Hypothalamus (tissue), 51 donors: Measurements from ENCODE around the gene MED26.
A peak's percentile ranks its signal among the peaks of the same experiment; 100 is the strongest.
"Not testable (repeated sequence)": the region's sequence is repeated elsewhere in the genome, so short reads cannot be mapped to it uniquely, and the experiment has no call there.

ENCODE experiments used
- DNase-seq, 51 donors: peaks; one replicate each; lab custom pipeline; 2025; lab: John Stamatoyannopoulos, UW

MED26 gene

DNA sequence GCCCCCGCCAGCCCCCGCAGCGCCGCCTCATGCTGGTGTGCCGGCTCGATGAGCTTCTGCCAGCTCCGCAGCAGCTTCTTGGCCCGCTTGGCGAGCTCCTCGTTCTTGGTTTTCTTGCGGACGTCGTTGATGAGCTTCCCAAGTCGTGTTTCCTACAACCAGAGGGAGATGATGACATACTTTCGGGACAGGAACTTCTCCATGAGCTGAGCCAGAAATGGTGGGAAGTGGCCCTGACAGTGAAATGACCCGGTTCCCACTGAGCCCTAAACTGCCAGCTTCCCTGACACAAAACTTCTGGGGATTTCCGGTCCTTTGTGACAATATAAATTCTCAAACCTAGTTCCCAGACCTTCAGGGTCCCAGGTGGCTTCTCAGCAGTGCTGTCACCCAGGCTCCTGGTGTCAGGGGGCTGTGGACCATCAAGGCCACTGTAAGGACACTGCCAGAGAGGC is 50.4 kb downstream of the MED26 start:
- DNase-seq = no peak

DNA sequence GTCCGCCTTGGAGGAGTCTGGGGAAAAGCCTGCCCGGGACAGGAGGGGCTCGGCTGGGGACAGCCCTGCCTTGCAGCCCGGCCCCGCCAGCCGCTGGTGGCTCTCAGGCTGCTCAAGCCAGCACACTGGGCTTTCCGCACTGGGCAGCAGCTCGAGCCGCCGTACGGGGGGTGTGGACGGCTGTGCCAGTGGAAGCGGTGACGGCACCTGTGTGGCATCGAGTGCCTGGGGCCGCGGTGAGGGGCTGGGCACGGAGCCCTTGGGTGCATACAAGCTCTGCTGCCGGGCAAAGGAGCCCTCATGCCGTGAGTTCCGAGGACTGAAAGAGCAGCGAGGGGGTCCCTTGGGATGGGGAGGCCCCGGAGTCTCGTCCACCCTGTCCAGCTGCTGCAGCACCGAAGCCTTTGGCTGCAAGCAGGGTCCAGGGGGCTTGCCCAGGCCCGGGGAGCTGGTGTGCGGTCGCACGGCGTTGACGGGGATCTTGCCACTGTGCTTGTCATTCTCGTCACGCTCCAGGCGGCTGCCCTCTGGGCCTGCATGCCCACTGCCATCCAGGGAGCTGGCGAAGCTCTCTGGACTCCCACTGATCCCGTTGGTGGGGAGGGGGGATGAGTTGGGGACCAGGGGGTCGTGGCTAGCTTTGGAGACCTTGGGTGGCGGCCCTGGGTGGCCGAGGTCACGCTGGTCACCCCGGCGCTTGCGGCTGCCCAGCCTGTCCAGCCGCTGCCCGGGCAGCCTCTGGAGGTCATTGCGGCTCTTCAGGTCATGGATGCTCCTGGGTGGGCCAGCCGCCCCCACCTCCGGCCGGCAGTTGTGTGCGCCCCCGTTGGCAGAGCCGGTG is 51.1 kb downstream of the MED26 start:
- DNase-seq = no peak

DNA sequence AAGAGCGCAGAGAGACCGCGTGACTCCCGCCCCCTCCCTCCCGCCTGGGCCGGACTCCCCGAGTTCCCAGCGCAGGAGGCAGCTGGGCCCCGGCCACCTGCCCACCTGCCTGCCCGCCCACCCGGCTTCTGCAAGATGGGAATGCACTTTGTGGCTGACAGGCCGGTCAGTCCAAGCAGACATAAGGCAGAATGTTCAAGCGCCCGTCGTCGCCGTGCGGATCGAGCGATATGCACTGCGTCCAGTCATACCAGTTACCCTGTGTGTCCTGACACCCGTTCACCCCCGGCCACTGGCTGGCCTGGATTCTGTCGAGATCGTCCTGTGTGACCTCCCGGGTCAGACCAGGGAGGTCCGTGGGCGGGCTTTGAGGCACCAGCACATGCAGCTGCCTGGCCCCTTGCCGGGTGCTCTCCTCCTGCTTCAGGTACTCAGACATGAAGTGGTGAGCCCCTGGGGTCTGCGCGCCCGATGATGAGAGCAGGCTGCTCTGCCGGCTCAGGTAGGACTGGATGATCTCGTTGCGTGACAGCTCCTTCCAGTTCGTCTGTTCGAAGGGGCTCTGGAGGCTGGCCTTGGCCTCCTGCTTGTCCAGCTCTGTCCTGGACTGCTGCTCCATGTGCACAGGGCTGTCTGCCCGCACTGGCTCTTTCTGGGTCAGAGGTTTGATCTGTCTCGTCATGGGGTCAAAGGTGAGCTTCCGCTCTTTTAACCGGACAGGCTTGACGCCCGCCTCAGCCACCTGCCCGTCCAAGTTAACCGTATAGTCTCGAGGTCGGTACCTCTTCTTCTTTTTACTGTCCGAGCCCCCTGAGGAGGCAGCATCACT is 51.9 kb downstream of the MED26 start:
- DNase-seq = no peak

DNA sequence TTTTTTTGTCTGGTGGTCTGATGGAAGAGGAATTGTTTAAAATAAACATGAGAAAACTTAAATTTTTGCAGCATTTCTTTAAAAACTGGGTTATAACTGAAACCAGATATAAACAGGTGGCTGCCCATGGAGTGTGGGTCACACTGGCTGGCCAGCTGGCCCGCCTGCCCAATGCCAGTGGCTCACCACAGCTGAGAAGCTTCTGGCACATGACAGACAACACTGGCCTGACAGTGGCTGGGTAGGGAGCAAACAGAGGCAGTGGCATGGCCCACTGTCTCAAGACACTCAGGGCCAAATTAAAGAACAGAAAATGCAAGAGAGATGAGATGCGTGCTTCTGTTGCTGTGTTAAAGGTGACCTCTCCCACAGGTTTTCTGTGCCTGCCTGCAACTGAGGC is 52.7 kb downstream of the MED26 start:
- no peak for DNase-seq

DNA sequence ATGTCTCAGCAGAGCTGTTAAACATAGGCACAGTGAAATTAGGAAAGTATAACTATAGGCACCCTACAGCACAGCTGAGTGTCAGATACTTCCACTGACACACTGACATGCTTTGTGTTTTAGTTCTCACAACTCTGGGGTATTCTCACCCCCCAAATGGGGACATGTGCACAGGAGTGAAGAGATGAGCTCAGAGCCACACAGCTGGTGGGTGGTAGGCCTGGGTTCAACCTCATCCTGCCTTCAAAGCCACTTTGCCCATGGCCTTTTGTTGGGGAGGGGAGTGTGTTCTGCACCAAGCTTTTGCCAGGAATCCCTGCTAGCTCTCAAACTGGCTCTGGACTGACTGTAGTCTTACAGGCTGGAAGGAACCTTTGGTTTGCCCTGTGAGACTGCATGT is 54.1 kb downstream of the MED26 start:
- DNase-seq = no peak

DNA sequence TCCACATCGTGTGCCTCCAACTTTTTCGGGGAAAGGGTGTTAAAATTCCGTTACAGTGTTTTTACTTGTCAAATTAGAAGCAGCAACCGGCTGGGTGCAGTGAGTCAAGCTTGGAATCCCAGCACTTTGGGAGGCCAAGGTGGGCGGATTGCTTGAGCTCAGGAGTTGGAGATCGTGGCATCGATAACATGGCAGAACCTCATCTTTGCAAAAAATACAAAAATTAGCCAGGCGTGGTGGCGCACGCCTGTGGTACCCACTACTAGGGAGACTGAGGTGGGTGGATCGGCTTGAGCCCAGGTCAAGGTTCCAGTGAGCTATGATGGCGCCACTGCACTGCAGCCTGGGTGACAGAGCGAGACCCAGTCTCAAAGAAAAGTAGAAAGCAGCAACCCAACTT is 54.7 kb downstream of the MED26 start:
- no peak for DNase-seq

DNA sequence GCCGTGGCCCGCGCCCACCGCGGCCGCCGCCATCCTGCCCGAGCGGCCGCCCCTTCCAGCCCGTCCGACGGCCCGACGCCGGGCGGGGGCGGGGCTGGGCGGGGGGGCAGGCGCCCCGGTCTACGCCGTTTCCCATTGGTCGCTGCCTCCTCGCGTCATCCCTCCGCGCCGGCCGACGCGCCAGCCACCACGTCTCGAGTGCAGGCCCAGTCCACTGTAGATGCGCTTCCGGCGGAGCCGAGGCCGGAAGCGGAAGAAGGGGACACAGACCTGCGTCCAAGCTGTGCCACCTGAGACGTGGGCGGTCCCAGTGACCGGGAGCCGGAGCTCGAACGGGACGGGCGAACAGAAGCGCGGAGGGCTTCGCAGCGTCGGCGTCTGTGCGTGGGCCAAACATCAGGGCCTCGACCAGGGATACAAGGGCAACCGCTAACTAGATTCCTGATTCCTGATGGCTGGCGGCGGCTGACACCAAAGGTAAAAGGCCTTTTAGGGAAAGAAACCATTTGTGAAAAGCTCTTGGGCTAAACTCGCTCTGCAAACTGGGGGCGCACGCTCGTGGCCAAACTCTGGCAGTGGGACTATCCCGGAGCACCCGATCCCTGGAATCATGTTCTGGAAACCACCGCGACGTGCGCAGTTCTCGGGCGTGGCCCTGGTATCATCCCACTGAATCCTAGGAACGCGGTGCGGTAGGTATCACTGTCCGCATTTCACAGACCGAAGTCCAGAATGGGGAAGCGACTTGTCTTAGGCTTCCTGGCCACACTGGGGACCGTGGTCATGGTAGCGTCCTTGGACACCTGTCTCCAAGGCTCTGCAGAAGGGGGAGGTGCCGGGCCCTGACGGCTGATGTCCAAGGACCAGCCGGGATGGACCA is 55.4 kb downstream of the MED26 start, which contains the start of gene SLC35E1:
SLC35E1 (minus strand) TSS at position 84 of the 880 bp plus-strand sequence; CDS start at position 33, 51 bp downstream.
- DNase-seq = peak; percentile 57 to 95 (median 91)

DNA sequence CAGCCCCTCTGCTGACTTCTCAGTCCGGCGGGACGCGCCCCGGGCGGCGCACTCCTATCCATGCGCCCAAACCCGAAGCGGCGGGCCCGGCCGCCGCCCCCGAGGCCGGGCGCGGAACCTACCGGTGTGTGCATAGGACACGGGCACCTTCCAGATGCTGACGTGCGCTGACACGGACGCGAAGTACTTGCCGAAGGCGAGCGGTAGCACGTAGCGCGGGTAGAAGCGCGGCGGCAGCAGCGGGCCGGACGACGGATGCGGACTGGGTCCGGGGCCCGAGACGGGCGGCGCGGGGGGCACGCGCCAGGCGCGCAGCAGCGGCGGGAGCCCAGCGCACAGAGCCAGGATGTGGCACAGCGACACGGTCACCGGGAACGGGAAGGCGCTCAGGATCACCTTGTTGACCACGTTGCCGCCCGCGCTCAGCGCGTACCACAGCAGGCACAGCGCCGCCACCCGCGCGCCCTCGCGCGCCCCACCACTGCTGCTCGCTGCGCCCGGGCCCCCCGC is 56.1 kb downstream of the MED26 start:
- DNase-seq = peak in 5 of 51 donors; percentile 25 to 53 (median 47)

DNA sequence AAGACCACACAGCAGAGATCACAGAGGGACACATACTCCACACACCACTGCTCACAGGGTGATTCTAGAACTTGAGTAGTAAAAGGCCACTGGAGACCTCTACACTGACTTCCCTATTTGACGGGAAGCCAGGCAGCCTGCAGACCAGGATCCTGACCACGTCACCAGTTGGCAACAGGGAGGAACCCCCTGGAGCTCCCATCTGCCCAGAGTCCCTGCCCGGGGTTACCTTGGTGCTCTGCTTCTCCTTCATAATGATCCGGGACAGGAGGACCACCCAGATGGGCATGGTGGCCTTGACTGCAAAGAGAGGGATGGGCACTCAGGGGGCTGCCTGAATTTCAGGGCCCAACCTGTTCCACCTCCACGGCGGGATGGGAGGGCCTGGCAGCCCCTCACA is 56.7 kb downstream of the MED26 start:
- peak in 1 of 51 donors; percentile 30 for DNase-seq

DNA sequence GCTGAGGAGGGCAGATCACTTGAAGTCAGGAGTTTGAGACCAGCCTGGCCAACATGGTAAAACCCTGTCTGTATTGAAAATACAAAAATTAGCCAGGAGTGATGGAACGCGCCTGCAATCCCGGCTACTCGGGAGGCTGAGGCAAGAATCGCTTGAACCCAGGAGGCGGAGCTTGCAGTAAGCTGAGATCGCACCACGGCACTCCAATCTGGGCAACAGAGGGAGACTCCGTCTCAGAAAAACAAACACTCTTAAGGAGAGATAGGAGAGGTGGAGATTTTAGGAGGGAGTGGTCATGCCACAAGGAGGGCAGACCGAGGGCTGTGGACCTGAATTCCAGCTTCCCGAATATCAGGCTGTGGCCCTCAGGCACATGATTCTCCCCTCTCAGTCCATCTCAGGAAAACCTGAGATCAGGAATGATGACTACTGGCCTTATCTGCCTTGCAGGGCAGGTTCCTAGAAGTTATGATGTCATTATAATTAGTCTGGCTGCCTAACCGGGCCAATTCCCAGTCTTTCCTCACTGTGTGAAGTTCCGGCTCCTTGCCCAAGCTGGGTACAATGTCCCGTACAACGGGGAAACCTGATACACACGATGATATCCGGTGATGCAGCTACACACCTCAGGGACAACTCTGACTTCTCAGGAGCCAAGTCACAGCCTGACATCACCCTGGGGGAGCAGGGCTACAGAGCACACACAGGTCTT is 58.2 kb downstream of the MED26 start:
- DNase-seq = no peak

DNA sequence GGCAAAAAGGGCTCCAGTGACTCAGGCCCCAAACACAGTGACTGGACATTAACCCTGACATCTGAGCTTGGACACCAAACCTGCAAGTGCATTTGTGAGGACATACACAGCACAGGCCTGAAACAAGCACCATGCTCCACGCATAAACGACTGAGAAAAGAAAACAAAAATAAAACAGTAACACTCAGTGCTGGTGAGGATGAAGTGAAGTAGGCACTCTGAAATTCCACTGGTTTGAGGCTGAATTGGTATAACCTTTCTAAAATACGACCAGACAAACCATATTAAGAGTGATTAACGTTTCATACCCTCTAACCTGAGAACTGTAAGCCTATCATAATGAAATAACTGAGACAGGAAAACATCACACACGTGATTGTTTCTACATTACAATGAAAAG is 61.3 kb downstream of the MED26 start:
- no peak for DNase-seq

DNA sequence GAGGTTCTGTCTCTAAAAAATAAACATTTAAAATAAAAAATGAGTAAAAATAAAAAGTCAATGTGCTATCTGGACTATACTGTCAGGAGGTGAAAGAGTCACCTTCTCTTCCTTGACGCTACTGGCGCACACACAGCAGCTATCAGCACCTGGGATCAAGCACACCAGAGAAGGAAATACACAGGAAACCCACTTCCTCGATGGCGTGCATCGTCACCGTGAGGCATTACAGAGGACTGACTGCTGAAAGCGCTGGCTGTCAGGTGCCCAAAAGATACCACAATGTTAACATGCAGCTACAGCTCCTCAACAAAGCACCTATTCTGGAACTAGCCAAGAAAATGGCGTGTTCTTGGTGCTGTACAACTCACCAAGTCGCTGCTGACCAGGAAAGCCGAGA is 61.8 kb downstream of the MED26 start:
- DNase-seq = no peak

DNA sequence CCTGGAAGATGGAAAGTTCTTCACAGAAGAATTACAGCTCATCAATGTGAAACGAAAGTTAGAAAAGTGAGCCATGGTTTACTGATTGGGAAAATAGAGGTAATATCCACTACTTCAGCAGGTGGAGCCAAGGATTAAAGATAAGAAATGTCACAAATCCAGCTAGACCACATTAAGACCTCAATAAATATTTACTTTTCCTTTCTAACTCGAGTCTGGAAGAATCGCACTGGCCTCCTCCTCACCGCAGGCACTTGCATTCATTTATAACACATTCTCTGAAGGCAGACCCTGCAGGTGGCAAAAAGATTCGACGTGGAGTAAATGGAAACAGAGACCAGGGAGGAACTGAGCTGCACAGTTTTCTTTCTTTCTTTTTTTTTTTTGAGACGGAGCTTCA is 63.2 kb downstream of the MED26 start:
- DNase-seq = no peak

DNA sequence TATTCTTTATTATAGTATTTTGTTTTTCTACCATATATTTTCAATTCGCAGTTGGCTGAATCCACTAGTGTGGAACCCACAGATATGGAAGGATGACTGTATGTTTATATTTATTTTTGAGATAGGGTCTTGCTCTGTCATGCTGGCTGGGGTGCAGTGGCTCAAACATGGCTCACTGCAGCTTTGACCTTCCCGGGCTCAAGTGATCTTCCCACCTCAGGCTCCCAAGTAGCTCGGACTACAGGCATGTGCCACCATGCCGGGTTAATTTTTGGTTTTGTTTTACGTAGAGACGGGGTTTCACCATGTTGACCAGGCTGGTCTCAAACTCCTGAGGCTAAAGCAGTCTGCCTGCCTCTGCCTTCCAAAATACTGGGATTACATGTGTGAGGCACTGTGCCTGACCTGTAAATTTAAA is 65.4 kb downstream of the MED26 start:
- DNase-seq = no peak

DNA sequence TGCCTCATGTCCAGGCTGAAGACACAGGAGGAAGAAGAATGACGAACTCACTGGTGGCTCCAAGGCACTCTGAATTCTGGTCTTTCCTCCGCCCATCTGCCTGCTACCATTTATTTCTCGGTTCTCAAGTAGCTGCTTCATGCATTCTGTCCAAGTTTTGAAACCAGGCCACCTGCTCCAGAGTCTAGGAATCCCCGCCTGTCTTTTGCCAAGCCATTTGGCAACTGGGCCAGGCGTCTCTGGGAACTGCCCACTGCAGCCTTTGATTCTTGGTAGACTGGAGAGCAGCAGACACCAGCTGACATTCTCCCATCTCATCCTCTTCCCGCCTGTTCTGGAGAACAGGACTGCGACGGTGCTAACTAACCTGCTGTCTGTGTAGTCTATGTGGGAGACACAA is 66.6 kb downstream of the MED26 start:
- DNase-seq = peak in 26 of 51 donors; percentile 8 to 69 (median 26)

DNA sequence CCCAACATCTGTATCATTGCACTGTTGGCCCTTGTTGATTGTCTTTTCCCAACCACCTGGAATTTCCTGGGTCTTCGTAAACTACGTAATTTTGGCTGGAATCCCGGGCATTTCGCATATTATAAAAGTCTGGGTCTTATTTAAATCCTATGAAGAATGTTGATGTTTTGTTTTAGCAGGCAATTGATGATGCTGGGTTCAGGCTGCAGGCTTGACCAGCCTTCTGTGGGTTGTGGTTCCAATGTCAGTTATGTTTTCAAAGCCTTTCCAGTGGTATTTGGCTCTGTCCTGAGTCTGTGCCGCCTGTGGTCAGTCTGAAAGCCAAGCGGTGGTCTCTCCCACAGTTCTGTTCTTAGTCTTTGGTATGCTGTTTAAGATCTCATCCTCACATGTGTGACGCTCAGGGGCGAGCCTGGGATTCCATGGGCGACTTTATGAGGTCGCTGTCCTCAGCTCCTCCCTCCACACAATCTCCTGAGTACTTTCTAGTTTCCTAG is 68.2 kb downstream of the MED26 start:
- no peak for DNase-seq

DNA sequence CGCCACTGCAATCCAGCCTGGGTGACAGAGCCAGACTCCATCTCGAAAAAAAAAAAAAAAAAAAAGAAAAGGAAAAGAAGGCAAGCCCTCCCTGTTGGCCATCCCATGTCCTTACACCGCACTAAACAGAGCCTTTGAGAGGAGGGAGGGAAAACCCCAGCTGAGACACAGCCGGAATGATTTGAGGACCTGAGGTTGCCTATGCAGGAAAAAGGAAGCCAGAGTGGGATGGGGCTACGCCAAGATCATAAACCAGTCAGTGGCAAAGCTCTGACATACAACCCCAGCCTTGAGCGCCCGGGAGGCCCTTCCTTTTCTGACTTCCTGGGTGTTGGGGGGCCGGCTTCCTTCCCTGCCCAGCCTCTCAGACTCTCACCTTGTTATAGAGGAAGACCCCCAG is 73.2 kb downstream of the MED26 start:
- no peak for DNase-seq

DNA sequence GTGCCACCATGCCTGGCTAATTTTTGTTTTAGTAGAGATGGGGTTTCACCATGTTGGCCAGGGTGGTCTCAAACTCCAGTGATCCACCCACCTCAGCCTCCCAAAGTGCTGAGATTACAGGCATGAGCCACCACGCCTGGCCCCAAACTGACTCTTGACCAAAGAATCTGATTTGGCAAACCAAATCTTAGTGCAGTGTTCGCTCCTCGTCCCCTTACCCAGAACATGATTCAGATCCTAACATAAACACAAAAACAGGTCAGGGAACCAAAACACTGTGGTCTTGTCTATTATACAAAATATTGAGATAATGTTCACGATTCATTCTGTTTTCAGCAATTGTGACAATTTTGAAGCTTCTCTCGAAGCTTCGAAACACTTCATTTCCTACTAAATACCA is 76.1 kb downstream of the MED26 start:
- DNase-seq = not testable (repeated sequence)

DNA sequence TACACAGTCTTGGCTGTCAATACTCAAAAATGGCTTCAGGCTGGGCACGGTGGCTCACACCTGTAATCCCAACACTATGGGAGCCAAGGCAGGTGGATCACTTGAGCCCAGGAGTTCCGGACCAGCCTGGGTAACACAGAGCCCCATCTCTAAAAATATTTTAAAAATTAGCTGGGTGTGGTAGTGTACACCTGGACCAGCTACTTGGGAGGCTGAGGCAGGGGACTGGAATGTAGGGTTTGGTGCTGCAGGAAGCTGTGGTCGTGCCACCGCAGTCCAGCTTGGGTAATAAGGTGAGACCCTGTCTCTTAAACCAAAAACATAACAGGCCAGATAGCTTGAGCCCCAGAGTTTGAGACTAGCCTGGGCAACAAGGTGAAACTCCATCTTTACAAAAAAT is 79.0 kb downstream of the MED26 start:
- no peak for DNase-seq
